B cell (primary cell): ENCODE data around the gene SMOC1. TPM values are rescaled to one million over a fixed set of nuclear protein-coding genes. Genes with fewer than 3 reads are reported as not detected.

Experiments used
- ATAC-seq: fragments of 200-7000 bp; cut with Tn5 transposase; one replicate; pipeline ENCODE4 v1.10.0; 2021; ENCODE audit warnings: low read depth, mild to moderate bottlenecking, moderate number of reproducible peaks, moderate library complexity
- CTCF ChIA-PET: fragments of 350-600 bp; sonication (Branson Sonifier 250); formaldehyde crosslinking; loops from one replicate; lab custom pipeline; 2021; ENCODE audit warnings: antibody characterized with exemption, inconsistent platforms; lab: Charles Lee
- POLR2A ChIA-PET: fragments of 350-600 bp; sonication (Branson Sonifier 250); formaldehyde crosslinking; loops from one replicate; lab custom pipeline; 2021; ENCODE audit warnings: antibody characterized with exemption; lab: Charles Lee
- DNase-seq: peaks from one replicate; pipeline ENCODE4 v3.0.0; 2013
- H2AFZ ChIP-seq: 2 replicates; pipeline ENCODE4 v1.6.1; 2012; ENCODE audit warnings: mild to moderate bottlenecking, low read depth, low read length; ENCODE audit not compliant: insufficient read depth, poor library complexity, severe bottlenecking
- H3K27ac ChIP-seq, 2 donors: 1 replicate in 1 of 2; 2 replicates in 1 of 2; pipeline ENCODE4 v1.5.1; 2012 to 2013; ENCODE audit warnings: low read length in 2 of 2, mild to moderate bottlenecking in 2 of 2, moderate library complexity in 1 of 2
- H3K27me3 ChIP-seq, 4 experiments: fragments of 200-600 bp in 1 of 4; sonication (generic) in 1 of 4; replicated peaks in 1 of 4; 1 replicate in 2 of 4; 2 replicates in 2 of 4; pipeline versions ENCODE4 v1.6.1 to v1.7.0; 2013 to 2016; ENCODE audit warnings: low read length in 3 of 4, mild to moderate bottlenecking in 2 of 4, mixed read lengths in 1 of 4, moderate library complexity in 1 of 4; ENCODE audit not compliant: insufficient read depth in 4 of 4, control insufficient read depth in 3 of 4; ENCODE audit errors: control extremely low read depth in 1 of 4
- H3K36me3 ChIP-seq, 2 experiments: replicated peaks in 1 of 2; 1 replicate in 1 of 2; 2 replicates in 1 of 2; pipeline versions ENCODE4 v1.6.1 to v1.7.1; 2013; ENCODE audit warnings: low read length in 1 of 2; ENCODE audit not compliant: insufficient read depth in 2 of 2, control insufficient read depth in 1 of 2; ENCODE audit errors: control extremely low read depth in 1 of 2, extremely low read depth in 1 of 2
- H3K4me1 ChIP-seq, 2 donors: fragments of 200-600 bp in 1 of 2; sonication (generic) in 1 of 2; 1 replicate in 1 of 2; 2 replicates in 1 of 2; pipeline versions ENCODE4 v1.5.1 to v1.6.1; 2013 to 2017; ENCODE audit warnings: low read length in 2 of 2; ENCODE audit not compliant: control insufficient read depth in 2 of 2, insufficient read depth in 2 of 2
- H3K4me2 ChIP-seq: replicated peaks from 2 replicates; pipeline ENCODE3; 2012; ENCODE audit warnings: mild to moderate bottlenecking, low read depth, low read length; ENCODE audit not compliant: poor library complexity, severe bottlenecking
- H3K4me3 ChIP-seq, 5 experiments: fragments of 200-600 bp in 1 of 5; sonication (generic) in 1 of 5; 1 replicate in 3 of 5; 2 replicates in 2 of 5; pipeline versions ENCODE4 v1.5.1 to v1.7.0; 2011 to 2016; ENCODE audit warnings: low read length in 4 of 5, mild to moderate bottlenecking in 4 of 5, low read depth in 2 of 5, control low read depth in 1 of 5, moderate library complexity in 1 of 5; ENCODE audit not compliant: insufficient read depth in 1 of 5; ENCODE audit errors: control extremely low read depth in 1 of 5, extremely low read depth in 1 of 5
- H3K79me2 ChIP-seq: fragments of 200-600 bp; sonication (generic); one replicate; pipeline ENCODE4 v1.6.0; 2016; ENCODE audit warnings: low read length; ENCODE audit not compliant: control insufficient read depth, insufficient read depth
- H3K9ac ChIP-seq: fragments of 200-600 bp; sonication (generic); 2 replicates; pipeline ENCODE4 v1.6.1; 2017; ENCODE audit warnings: mild to moderate bottlenecking, low read length, moderate library complexity
- H3K9me3 ChIP-seq, 3 donors: one replicate each; pipeline versions ENCODE4 v1.6.1 to v1.7.1; 2013; ENCODE audit warnings: low read length in 2 of 3; ENCODE audit not compliant: control insufficient read depth in 2 of 3, insufficient read depth in 1 of 3; ENCODE audit errors: control extremely low read depth in 1 of 3
- H4K20me1 ChIP-seq: 2 replicates; pipeline ENCODE4 v1.6.0; 2012; ENCODE audit warnings: mild to moderate bottlenecking, low read length; ENCODE audit not compliant: insufficient read depth, control insufficient read depth, poor library complexity, severe bottlenecking
- H3K27ac Mint-ChIP-seq: one replicate; pipeline ENCODE4 v1.8.0; 2021; ENCODE audit warnings: mixed read lengths
- H3K27me3 Mint-ChIP-seq: one replicate; pipeline ENCODE4 v1.8.0; 2021; ENCODE audit warnings: mixed read lengths
- H3K4me1 Mint-ChIP-seq: one replicate; pipeline ENCODE4 v1.8.0; 2021; ENCODE audit warnings: mixed read lengths
- H3K4me3 Mint-ChIP-seq: one replicate; pipeline ENCODE4 v1.8.0; 2021; ENCODE audit warnings: mixed read lengths
- H3K9me3 Mint-ChIP-seq: one replicate; pipeline ENCODE4 v1.8.0; 2022; ENCODE audit warnings: mixed read lengths; ENCODE audit not compliant: insufficient read depth
- CTCF ChIP-seq: fragments of 200-600 bp; IDR thresholded peaks from one replicate; pipeline ENCODE4 v1.8.0; 2022; ENCODE audit warnings: antibody characterized with exemption, mild to moderate bottlenecking
- EZH2 ChIP-seq: IDR thresholded peaks from 2 replicates; pipeline ENCODE4 v1.6.1; 2012; ENCODE audit warnings: borderline replicate concordance, low read depth, mild to moderate bottlenecking, moderate library complexity, low read length; ENCODE audit not compliant: insufficient read depth, poor library complexity, severe bottlenecking
- WGBS: methylation state at CpG from one replicate; pipeline ENCODE4 v1.1.5; 2013; ENCODE audit warnings: missing lambda C conversion rate; ENCODE audit not compliant: insufficient coverage; 5-methylcytosine and 5-hydroxymethylcytosine counted together
- intact Hi-C: fragments of 100-400 bp; cut with micrococcal nuclease; formaldehyde crosslinking; loops from one replicate; pipeline ENCODE4 v1.10.0; 2022
- polyA plus RNA-seq: library from polyadenylated mRNA; depleted of rRNA; stranded (reverse); fragments of >200 nt; gene quantifications from 2 replicates; pipeline ENCODE4 v1.2.3, GENCODE V29; 2012
- total RNA-seq, 2 donors: library from RNA; stranded (reverse); fragments of 120-200 nt in 1 of 2; gene quantifications; 1 replicate in 1 of 2; 2 replicates in 1 of 2; pipeline versions ENCODE4 v1.2.3 to v1.2.4, GENCODE V29; 2013 to 2022

Gene SMOC1
- total and polyA plus RNA-seq, 2 donors (not counting 1 experiment from before 2014, with no cell fraction given), result 0.04 to 0.84 TPM

DNA sequence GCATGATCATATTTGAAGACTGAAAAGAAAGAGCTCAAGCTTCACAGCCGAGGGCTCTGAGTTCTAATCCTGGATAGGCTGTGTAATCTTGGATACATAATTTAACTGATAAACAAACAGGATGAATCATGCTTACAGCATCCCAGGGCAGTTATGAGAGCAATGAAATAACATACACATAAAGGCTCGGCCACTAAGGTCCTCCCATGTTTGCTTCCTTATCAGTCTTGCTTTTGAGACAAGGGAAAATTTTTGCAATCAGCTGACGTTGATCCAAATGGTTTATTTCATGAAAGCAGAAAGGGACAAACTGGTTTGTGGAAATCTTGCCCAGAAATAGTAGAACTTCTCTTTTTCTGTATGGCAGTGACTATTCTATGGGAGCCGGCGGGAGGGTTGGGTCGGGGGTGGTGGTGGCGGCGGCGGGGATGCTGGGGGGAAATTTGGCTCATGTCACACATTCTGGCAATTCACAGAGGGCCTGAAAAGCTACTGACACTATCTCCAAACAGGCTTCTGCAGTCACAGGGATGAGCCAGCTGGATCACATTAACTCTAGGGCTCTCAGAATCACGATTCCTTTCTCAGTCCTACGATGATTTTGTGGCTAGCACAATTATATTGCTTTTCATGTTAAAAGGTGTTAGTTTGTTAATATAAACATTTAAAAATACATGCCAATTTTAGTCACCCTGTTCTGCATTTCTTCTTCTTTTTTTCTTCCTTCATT lies 185.1 kb downstream of the SMOC1 start:
- ATAC-seq, result no peak
- Histone ChIP-seq H3K4me1 (no peaks in the 10 kb centered on the region), H3K79me2 (no peaks in the 10 kb centered on the region), H3K4me3 (no peak overlapping the region), H3K4me2 (no peak overlapping the region), H2AFZ (no peak overlapping the region), H3K9me3 (no peaks in the 10 kb centered on the region), H4K20me1 (no peaks in the 10 kb centered on the region), H3K9ac (no peak overlapping the region), H3K27me3 (peaks cover 0 to 6% (median 1%) of the 10 kb centered on the region in 4 experiments), H3K36me3 (no peaks in the 10 kb centered on the region), H3K27ac (no peak overlapping the region)
- TF ChIP-seq CTCF (no peak), EZH2 (no peak)
- ChIA-PET POLR2A (no interaction called here), CTCF (no interaction called here)
- no peak overlapping the region for H3K4me3 Mint-ChIP-seq
- H3K9me3 Mint-ChIP-seq, result no peaks in the 10 kb centered on the region
- H3K27me3 Mint-ChIP-seq, result peaks cover 27% of the 10 kb centered on the region
- DNase-seq, result no peak
- 100% methylated on average over 7 of the region's 11 CpGs for WGBS
- no peaks in the 10 kb centered on the region for H3K4me1 Mint-ChIP-seq
- intact Hi-C loops, result no loop called here
- H3K27ac Mint-ChIP-seq, result no peak overlapping the region

GRCh38 chr14:70067810-70068209 lies 188.6 kb downstream of the SMOC1 start:
- H3K4me2 ChIP-seq, result no peak overlapping the region
- H3K9me3 ChIP-seq, result no peaks in the 10 kb centered on the region
- no peak overlapping the region for H3K27ac ChIP-seq
- no peaks in the 10 kb centered on the region for H3K79me2 ChIP-seq
- Mint-ChIP-seq H3K27ac (no peak overlapping the region), H3K27me3 (peaks cover 15% of the 10 kb centered on the region), H3K9me3 (no peaks in the 10 kb centered on the region), H3K4me1 (no peaks in the 10 kb centered on the region), H3K4me3 (no peak overlapping the region)
- no peak for DNase-seq
- H2AFZ ChIP-seq, result no peak overlapping the region
- TF ChIP-seq CTCF (no peak), EZH2 (no peak)
- H3K4me3 ChIP-seq, result no peak overlapping the region
- intact Hi-C loops, result no loop called here
- no peak for ATAC-seq
- H3K4me1 ChIP-seq, result no peaks in the 10 kb centered on the region
- ChIA-PET CTCF (no interaction called here), POLR2A (no interaction called here)
- H3K9ac ChIP-seq, result no peak overlapping the region
- H3K36me3 ChIP-seq, result no peaks in the 10 kb centered on the region
- 94% methylated on average over 5 of the region's 5 CpGs for WGBS
- H3K27me3 ChIP-seq, result peaks cover 0 to 6% (median 0%) of the 10 kb centered on the region in 4 experiments
- H4K20me1 ChIP-seq, result no peaks in the 10 kb centered on the region
